Measurements from ENCODE around the gene TNFSF8. TPM values are rescaled to one million over a fixed set of nuclear protein-coding genes. Genes with fewer than 3 reads are reported as not detected.
A peak's percentile ranks its signal among the peaks of the same experiment; 100 is the strongest.

The TNFSF8 gene
- total and polyA plus RNA-seq, 2 of the 4 experiments (the other 2 are of a cell fraction), result not detected

DNA sequence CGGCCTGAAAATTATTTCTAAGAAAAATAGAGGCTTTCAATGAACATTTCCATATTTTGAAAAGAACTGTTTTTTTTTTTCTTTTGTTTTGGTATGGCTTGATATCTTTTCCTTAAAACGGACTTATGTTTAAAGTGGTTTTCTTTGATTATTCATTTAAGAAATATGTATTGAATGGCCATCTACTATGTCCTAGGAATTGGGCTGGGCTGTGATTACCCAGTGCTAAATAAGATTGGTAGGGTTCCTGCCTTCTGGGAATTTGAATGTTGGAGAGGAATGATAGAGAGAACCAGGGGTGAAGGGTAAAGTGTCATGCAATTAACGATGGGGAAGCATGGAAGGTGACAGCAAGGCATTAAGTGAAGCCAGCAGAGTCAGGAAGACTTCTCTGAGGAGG, 33.2 kb downstream of the TNFSF8 start:
- Histone ChIP-seq H4K5ac (ENCODE audit: low read depth, low read length) (no peak overlapping the region), H4K8ac (ENCODE audit: low read depth in 2 of 2, low read length in 2 of 2) (peak overlapping the region; percentile 28 to 64; a peak in 2 of 4 replicates), H3K9ac (ENCODE audit: low read depth, low read length) (no peak overlapping the region), H3K9me3 (ENCODE audit: control insufficient read depth, insufficient read depth, low read length) (no peaks in the 10 kb centered on the region), H3K4me3 (ENCODE audit: insufficient read depth, low read depth, low read length) (no peak overlapping the region), H3K27me3 (ENCODE audit: control insufficient read depth, insufficient read depth, low read length) (no peaks in the 10 kb centered on the region), H3K79me1 (ENCODE audit: low read depth in 1 of 2, low read length in 2 of 2) (no peaks in the 10 kb centered on the region), H3K14ac (replicated peaks; ENCODE audit: low read depth, low read length) (peak overlapping the region; percentile 88), H3K4ac (ENCODE audit: low read depth, low read length) (peak overlapping the region; percentile 81), H2AK9ac (replicated peaks; ENCODE audit: low read depth, low read length, poor library complexity) (no peak overlapping the region), H4K91ac (ENCODE audit: insufficient read depth, low read depth, low read length) (peak overlapping the region; percentile 55), H3K56ac (ENCODE audit: extremely low read depth, insufficient read depth, low read length) (no peak overlapping the region), H4K20me1 (ENCODE audit: insufficient read depth, low read length) (peaks cover 3% of the 10 kb centered on the region; the same call in 1 of the 2 replicates), H2BK5ac (ENCODE audit: low read depth, low read length, poor library complexity, severe bottlenecking) (no peak overlapping the region), H3K9me1 (ENCODE audit: insufficient read depth, low read length) (peaks cover 38% of the 10 kb centered on the region), H3K4me1 (ENCODE audit: control insufficient read depth, insufficient read depth, low read length) (peaks cover 40% of the 10 kb centered on the region), H2BK20ac (ENCODE audit: low read depth, low read length) (peak overlapping the region; percentile 84), H2AK5ac (ENCODE audit: low read depth, low read length) (peak overlapping the region; percentile 89), H2BK120ac (ENCODE audit: low read depth, low read length) (peak overlapping the region; percentile 87), H3K23ac (ENCODE audit: low read depth, low read length) (peak overlapping the region; percentile 93), H2BK15ac (ENCODE audit: low read depth, low read length) (peak overlapping the region; percentile 85; the same call in 2 of the 3 replicates), H3K4me2 (ENCODE audit: low read depth, low read length) (no peak overlapping the region), H2AFZ (replicated peaks; ENCODE audit: low read length, poor library complexity) (peak overlapping the region; percentile 34), H3K36me3 (ENCODE audit: control insufficient read depth, insufficient read depth, low read length) (no peaks in the 10 kb centered on the region), H3K27ac (ENCODE audit: insufficient read depth, low read length) (no peak overlapping the region), H3K18ac (ENCODE audit: low read depth, low read length) (no peak overlapping the region; the same call in 1 of the 2 replicates)
- intact Hi-C loops (cut with micrococcal nuclease) (loop anchor here (5.0 kb wide), 1 partner anchor 40 kb away; no protein-coding TSS in a partner anchor), dilution Hi-C loops (cut with HindIII; ENCODE audit: low sequenced_read_pairs, unreplicated experiment) (no loop called here), in situ Hi-C loops (cut with MboI; ENCODE audit: low sequenced_read_pairs) (no loop called here)
- 60% methylated on average over 1 of the region's 3 CpGs; no CpG with 5 or more reads in 1 of the 2 experiments for WGBS, 2 experiments (ENCODE audit: extremely low coverage in 2 of 2, insufficient read length in 1 of 2)
- TF ChIP-seq SMC3 (IDR thresholded peaks at IDR 0.05; ENCODE audit: low read depth, low read length), result no peak
- no peak for TF ChIP-seq CHD1 (IDR thresholded peaks at IDR 0.05; ENCODE audit: low read depth, low read length)
- TF ChIP-seq BHLHE40 (IDR thresholded peaks at IDR 0.05; ENCODE audit: low read depth, low read length), result no peak
- TF ChIP-seq MAFK (IDR thresholded peaks at IDR 0.05; ENCODE audit: low read depth, low read length), result no peak
- no peak for TF ChIP-seq MAZ (IDR thresholded peaks at IDR 0.05; ENCODE audit: borderline replicate concordance, low read depth, low read length)
- TF ChIP-seq CEBPB (IDR thresholded peaks at IDR 0.05; ENCODE audit: low read depth, low read length), result no peak
- TF ChIP-seq, protein P1, sequence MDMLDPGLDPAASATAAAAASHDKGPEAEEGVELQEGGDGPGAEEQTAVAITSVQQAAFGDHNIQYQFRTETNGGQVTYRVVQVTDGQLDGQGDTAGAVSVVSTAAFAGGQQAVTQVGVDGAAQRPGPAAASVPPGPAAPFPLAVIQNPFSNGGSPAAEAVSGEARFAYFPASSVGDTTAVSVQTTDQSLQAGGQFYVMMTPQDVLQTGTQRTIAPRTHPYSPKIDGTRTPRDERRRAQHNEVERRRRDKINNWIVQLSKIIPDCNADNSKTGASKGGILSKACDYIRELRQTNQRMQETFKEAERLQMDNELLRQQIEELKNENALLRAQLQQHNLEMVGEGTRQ (IDR thresholded peaks at IDR 0.05; ENCODE audit: low read depth, low read length), result no peak
- no peak for TF ChIP-seq FOS (IDR thresholded peaks at IDR 0.05; ENCODE audit: low read depth, low read length)
- no peak for TF ChIP-seq POLR2A (IDR thresholded peaks at IDR 0.05; ENCODE audit: low read depth, low read length)
- TF ChIP-seq NFE2L2 (IDR thresholded peaks at IDR 0.05; ENCODE audit: low read depth, low read length), result no peak
- TF ChIP-seq RAD21 (IDR thresholded peaks at IDR 0.05; ENCODE audit: low read length), result no peak
- no peak for TF ChIP-seq RFX5 (IDR thresholded peaks at IDR 0.05; ENCODE audit: low read depth, low read length)
- no peak for TF ChIP-seq RCOR1 (IDR thresholded peaks at IDR 0.05; ENCODE audit: insufficient replicate concordance, low read length)
- TF ChIP-seq, protein P2, sequence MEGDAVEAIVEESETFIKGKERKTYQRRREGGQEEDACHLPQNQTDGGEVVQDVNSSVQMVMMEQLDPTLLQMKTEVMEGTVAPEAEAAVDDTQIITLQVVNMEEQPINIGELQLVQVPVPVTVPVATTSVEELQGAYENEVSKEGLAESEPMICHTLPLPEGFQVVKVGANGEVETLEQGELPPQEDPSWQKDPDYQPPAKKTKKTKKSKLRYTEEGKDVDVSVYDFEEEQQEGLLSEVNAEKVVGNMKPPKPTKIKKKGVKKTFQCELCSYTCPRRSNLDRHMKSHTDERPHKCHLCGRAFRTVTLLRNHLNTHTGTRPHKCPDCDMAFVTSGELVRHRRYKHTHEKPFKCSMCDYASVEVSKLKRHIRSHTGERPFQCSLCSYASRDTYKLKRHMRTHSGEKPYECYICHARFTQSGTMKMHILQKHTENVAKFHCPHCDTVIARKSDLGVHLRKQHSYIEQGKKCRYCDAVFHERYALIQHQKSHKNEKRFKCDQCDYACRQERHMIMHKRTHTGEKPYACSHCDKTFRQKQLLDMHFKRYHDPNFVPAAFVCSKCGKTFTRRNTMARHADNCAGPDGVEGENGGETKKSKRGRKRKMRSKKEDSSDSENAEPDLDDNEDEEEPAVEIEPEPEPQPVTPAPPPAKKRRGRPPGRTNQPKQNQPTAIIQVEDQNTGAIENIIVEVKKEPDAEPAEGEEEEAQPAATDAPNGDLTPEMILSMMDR (conservative IDR thresholded peaks at IDR 0.05; ENCODE audit: low read depth, low read length), result no peak
- TF ChIP-seq, protein P3, sequence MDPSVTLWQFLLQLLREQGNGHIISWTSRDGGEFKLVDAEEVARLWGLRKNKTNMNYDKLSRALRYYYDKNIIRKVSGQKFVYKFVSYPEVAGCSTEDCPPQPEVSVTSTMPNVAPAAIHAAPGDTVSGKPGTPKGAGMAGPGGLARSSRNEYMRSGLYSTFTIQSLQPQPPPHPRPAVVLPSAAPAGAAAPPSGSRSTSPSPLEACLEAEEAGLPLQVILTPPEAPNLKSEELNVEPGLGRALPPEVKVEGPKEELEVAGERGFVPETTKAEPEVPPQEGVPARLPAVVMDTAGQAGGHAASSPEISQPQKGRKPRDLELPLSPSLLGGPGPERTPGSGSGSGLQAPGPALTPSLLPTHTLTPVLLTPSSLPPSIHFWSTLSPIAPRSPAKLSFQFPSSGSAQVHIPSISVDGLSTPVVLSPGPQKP (IDR thresholded peaks at IDR 0.05; ENCODE audit: borderline replicate concordance, low read depth, low read length), result no peak
- TF ChIP-seq MXI1 (IDR thresholded peaks at IDR 0.05; ENCODE audit: borderline replicate concordance, low read depth, low read length), result no peak
- ChIA-PET CTCF (interaction anchor here (1.4 kb wide), 1 partner anchor 216 kb away, joined by 4 read pairs; no protein-coding TSS in a partner anchor), POLR2A (ENCODE audit: unreplicated experiment) (no interaction called here)
- BruUV-seq (replicated peaks), result no TSS peak
- ATAC-seq (ENCODE audit: low read depth) (no peak), DNase-seq (peak; percentile 17)

Data from IMR-90 (cell line).